Measurements from ENCODE around the gene CCDC106.

CCDC106 gene

GRCh38 chr19:55614711-55615542 lies 33.1 kb upstream of the CCDC106 start:
- no peak for DNase-seq

GRCh38 chr19:55615543-55616394 lies 32.2 kb upstream of the CCDC106 start:
- no peak for DNase-seq

- DNase-seq: no peak
These were observed 31.6 kb upstream of the CCDC106 start for GRCh38 chr19:55616395-55616875.

- no peak for DNase-seq
These were observed 30.6 kb upstream of the CCDC106 start for GRCh38 chr19:55617426-55617825.

- no peak for DNase-seq
These were observed 29.6 kb upstream of the CCDC106 start for GRCh38 chr19:55618426-55618825.

- DNase-seq: no peak
These were observed 28.7 kb upstream of the CCDC106 start for GRCh38 chr19:55619286-55619685.

- no peak for DNase-seq
These were observed 27.4 kb upstream of the CCDC106 start for GRCh38 chr19:55620410-55621204.

- DNase-seq: no peak
These were observed 26.8 kb upstream of the CCDC106 start for GRCh38 chr19:55621205-55621672.

GRCh38 chr19:55621673-55622231 lies 26.3 kb upstream of the CCDC106 start:
- no peak for DNase-seq

- DNase-seq: no peak
These were observed 25.6 kb upstream of the CCDC106 start for GRCh38 chr19:55622242-55622969.

- no peak for DNase-seq
These were observed 24.9 kb upstream of the CCDC106 start for GRCh38 chr19:55623130-55623529.

- no peak for DNase-seq
These were observed 24.5 kb upstream of the CCDC106 start for GRCh38 chr19:55623561-55623960.

GRCh38 chr19:55624109-55625003 lies 23.7 kb upstream of the CCDC106 start, which contains the start of gene ZNF784:
Gene ZNF784 (minus strand): TSS chr19:55624566. CDS start chr19:55624561, 5 bp downstream.
- DNase-seq: peak; percentile 94

GRCh38 chr19:55625004-55625326 lies 23.0 kb upstream of the CCDC106 start:
- DNase-seq: no peak

- no peak for DNase-seq
These were observed 21.7 kb upstream of the CCDC106 start for GRCh38 chr19:55626350-55626749.

GRCh38 chr19:55632463-55632834 lies 15.6 kb upstream of the CCDC106 start:
- peak; percentile 73 for DNase-seq

- DNase-seq: no peak
These were observed 14.2 kb upstream of the CCDC106 start for GRCh38 chr19:55633861-55634260.

GRCh38 chr19:55635334-55635717 lies 12.7 kb upstream of the CCDC106 start:
- DNase-seq: no peak

- DNase-seq: no peak
These were observed 12.1 kb upstream of the CCDC106 start for GRCh38 chr19:55635856-55636440.

GRCh38 chr19:55636723-55637122 lies 11.3 kb upstream of the CCDC106 start:
- no peak for DNase-seq
